K562 (cell line): ENCODE data around the gene SCN4A. TPM values are rescaled to one million over a fixed set of nuclear protein-coding genes. Genes with fewer than 3 reads are reported as not detected.
"Not testable (repeated sequence)": the region's sequence is repeated elsewhere in the genome, so short reads cannot be mapped to it uniquely, and the experiment has no call there.

Source experiments
- ATAC-seq: fragments of 200-7000 bp; cut with Tn5 transposase; 3 replicates; pipeline ENCODE4 v1.9.1; 2020; ENCODE audit warnings: moderate library complexity
- BruUV-seq: library from RNA; stranded (reverse); fragments of 400-500 nt; replicated peaks from 2 replicates; lab custom pipeline; 2021; lab: Mats Ljungman, UMichigan
- CTCF ChIA-PET: fragments of 300-600 bp; formaldehyde crosslinking; extraction: SDS; loops from one replicate; lab custom pipeline; 2021; ENCODE audit warnings: low intra/inter-chr PET ratio; lab: Yijun Ruan, JAX
- POLR2A ChIA-PET: fragments of 300-600, 350-650 bp; sonication (Branson Sonifier 250); formaldehyde crosslinking; extraction: SDS; loops from one replicate; lab custom pipeline; 2021; ENCODE audit warnings: antibody characterized with exemption, inconsistent platforms; lab: Yijun Ruan, JAX
- DNase-seq, 4 experiments: peaks; one replicate each; pipeline versions ENCODE4 v3.0.0 to v3.0.0-alpha.2; 2011 to 2018; ENCODE audit warnings: low spot score in 3 of 4, mixed read lengths in 3 of 4; ENCODE audit errors: extremely low read depth in 1 of 4
- FAIRE-seq: peaks from 2 replicates; lab custom pipeline; 2011; peaks lifted over from hg19 to GRCh38; lab: Jason Lieb, UNC
- H2AFZ ChIP-seq: 2 replicates; pipeline ENCODE4 v1.6.0; 2011; ENCODE audit warnings: low read depth, low read length, control low read depth, inconsistent platforms
- H3K27ac ChIP-seq: fragments of 200-600 bp; 3 replicates; pipeline ENCODE4 v1.8.0; 2011; ENCODE audit warnings: low read depth, mild to moderate bottlenecking, control low read depth, inconsistent platforms, low read length, moderate library complexity, mixed read lengths; ENCODE audit errors: extremely low read depth
- H3K27me3 ChIP-seq, 2 experiments: fragments of 300-600 bp in 1 of 2; 2 replicates in 1 of 2; 3 replicates in 1 of 2; pipeline versions ENCODE4 v1.6.0 to v1.8.0; 2011; ENCODE audit warnings: inconsistent platforms in 2 of 2, low read length in 2 of 2, mild to moderate bottlenecking in 1 of 2, mixed read lengths in 1 of 2, moderate library complexity in 1 of 2; ENCODE audit not compliant: control insufficient read depth in 2 of 2, insufficient read depth in 2 of 2
- H3K36me3 ChIP-seq: fragments of 300-600 bp; 3 replicates; pipeline ENCODE4 v1.8.0; 2011; ENCODE audit warnings: mild to moderate bottlenecking, low read length, inconsistent platforms; ENCODE audit not compliant: control insufficient read depth, insufficient read depth
- H3K4me1 ChIP-seq, 2 experiments: fragments of 200-600 bp in 1 of 2; replicated peaks in 1 of 2; 2 replicates in 1 of 2; 3 replicates in 1 of 2; pipeline versions ENCODE4 v1.5.1 to v1.8.0; 2011; ENCODE audit warnings: inconsistent platforms in 2 of 2, low read length in 2 of 2, mild to moderate bottlenecking in 1 of 2, mixed read lengths in 1 of 2, moderate library complexity in 1 of 2; ENCODE audit not compliant: control insufficient read depth in 2 of 2, insufficient read depth in 2 of 2
- H3K4me2 ChIP-seq: 2 replicates; pipeline ENCODE4 v1.6.1; 2011; ENCODE audit warnings: low read length, control low read depth, inconsistent platforms, mixed read lengths; ENCODE audit not compliant: insufficient read depth
- H3K4me3 ChIP-seq: fragments of 200-600 bp; sonication (generic), shearing (Covaris generic); 2 replicates; pipeline ENCODE4 v1.5.1; 2016; ENCODE audit warnings: control low read depth, inconsistent platforms
- H3K79me2 ChIP-seq: fragments of 200-600 bp; 3 replicates; pipeline ENCODE4 v1.8.0; 2011; ENCODE audit warnings: low read length, inconsistent platforms; ENCODE audit not compliant: control insufficient read depth, insufficient read depth
- H3K9ac ChIP-seq, 2 experiments: 2 replicates each; pipeline versions ENCODE4 v1.6.0 to v1.6.1; 2011; ENCODE audit warnings: low read depth in 2 of 2, low read length in 2 of 2, control low read depth in 1 of 2, inconsistent platforms in 1 of 2, mild to moderate bottlenecking in 1 of 2, mixed read lengths in 1 of 2; ENCODE audit not compliant: insufficient read depth in 1 of 2
- H3K9me1 ChIP-seq: one replicate; pipeline ENCODE4 v1.6.0; 2011; ENCODE audit warnings: inconsistent platforms, mild to moderate bottlenecking, low read length, moderate library complexity; ENCODE audit not compliant: control insufficient read depth, insufficient read depth
- H3K9me3 ChIP-seq: replicated peaks from 2 replicates; pipeline ENCODE4 v1.5.1; 2011; ENCODE audit warnings: low read depth, low read length, inconsistent platforms; ENCODE audit not compliant: control insufficient read depth, insufficient read depth
- H4K20me1 ChIP-seq: replicated peaks from 2 replicates; pipeline ENCODE4 v1.6.1; 2011; ENCODE audit warnings: low read length, inconsistent platforms, mixed read lengths; ENCODE audit not compliant: control insufficient read depth, insufficient read depth
- BACH1 ChIP-seq: fragments of 200-800 bp; sonication (Bioruptor generic); IDR thresholded peaks from 2 replicates; pipeline ENCODE4 v1.6.1; 2016; ENCODE audit warnings: missing genetic modification characterization, missing compliant biosample characterization
- BRCA1 ChIP-seq, 2 experiments: fragments of 450-650 bp in 1 of 2; sonication (generic) in 1 of 2; formaldehyde crosslinking in 1 of 2; IDR thresholded peaks; 2 replicates each; pipeline versions ENCODE4 v1.5.0 to v1.6.1; 2017 to 2020; ENCODE audit warnings: mild to moderate bottlenecking in 1 of 2, missing genetic modification reagents in 1 of 2
- CREM ChIP-seq: IDR thresholded peaks from 2 replicates; pipeline ENCODE4 v1.6.1; 2014; ENCODE audit warnings: antibody characterized with exemption, low read depth
- RBBP5 ChIP-seq: fragments of 200-600 bp; sonication (generic); IDR thresholded peaks from 2 replicates; pipeline ENCODE4 v1.6.1; 2012; ENCODE audit warnings: borderline replicate concordance, mild to moderate bottlenecking, low read length, control low read depth, inconsistent platforms; ENCODE audit not compliant: insufficient read depth, poor library complexity, severe bottlenecking
- RFX5 ChIP-seq: IDR thresholded peaks from 2 replicates; pipeline ENCODE4 v1.6.1; 2011; ENCODE audit warnings: low read depth, mild to moderate bottlenecking, improper control_type of control experiment, low read length
- WGBS: fragments of 100-300 bp; shearing (Covaris generic); methylation state at CpG from one replicate; pipeline ENCODE4 v1.1.6; 2016; ENCODE audit warnings: low coverage, mixed read lengths; ENCODE audit not compliant: insufficient coverage; ENCODE audit errors: missing lambda C conversion rate; 5-methylcytosine and 5-hydroxymethylcytosine counted together
- in situ Hi-C: fragments of 300-500 bp; cut with MboI; formaldehyde crosslinking; loops from 4 replicates; pipeline ENCODE4 v1.15.0; 2018; ENCODE audit warnings: inconsistent platforms, mixed read lengths
- intact Hi-C: fragments of 100-400 bp; cut with micrococcal nuclease; formaldehyde crosslinking; loops from 2 replicates; pipeline ENCODE4 v1.14.2; 2022
- polyA plus RNA-seq, 8 experiments: library from polyadenylated mRNA; depleted of rRNA in 4 of 8; stranded (reverse) in 5 of 8; unstranded in 3 of 8; fragments of >200 nt; fragmentation: Nextera tagmentation in 2 of 8; fragmentation: Illumina TruSeq in 1 of 8; extraction: Ambion mirVana in 2 of 8; extraction: Trizol in 1 of 8; gene quantifications; 2 replicates each; pipeline versions ENCODE4 v1.2.1 to v1.2.3, GENCODE V29; 2011 to 2014; ENCODE audit warnings: inconsistent platforms in 1 of 8, missing spikeins in 1 of 8
- total RNA-seq, 7 experiments: library from RNA; depleted of rRNA in 6 of 7; stranded (reverse); fragments of >200 nt in 6 of 7; fragmentation: Illumina TruSeq in 2 of 7; extraction: Trizol in 2 of 7; gene quantifications; 2 replicates each; pipeline versions ENCODE4 v1.2.1 to v1.2.3, GENCODE V29; 2011 to 2021; ENCODE audit warnings: low replicate concordance in 1 of 7
- TF ChIP-seq, protein P1 (sequence below), 2 experiments: IDR thresholded peaks; 2 replicates each; pipeline ENCODE4 v1.6.1; 2011; ENCODE audit warnings: borderline replicate concordance in 1 of 2, control low read depth in 1 of 2, low read depth in 1 of 2, low read length in 1 of 2, mild to moderate bottlenecking in 1 of 2, mixed read lengths in 1 of 2, moderate library complexity in 1 of 2; ENCODE audit not compliant: insufficient read depth in 1 of 2, insufficient read length in 1 of 2, poor library complexity in 1 of 2, severe bottlenecking in 1 of 2; ENCODE audit errors: extremely low read depth in 1 of 2

The SCN4A gene
- total and polyA plus RNA-seq, 9 of the 15 experiments (the other 6 are each of a cell fraction or from before 2014, with no cell fraction given), result 0.29 to 2.6 (median 1.4) TPM

DNA sequence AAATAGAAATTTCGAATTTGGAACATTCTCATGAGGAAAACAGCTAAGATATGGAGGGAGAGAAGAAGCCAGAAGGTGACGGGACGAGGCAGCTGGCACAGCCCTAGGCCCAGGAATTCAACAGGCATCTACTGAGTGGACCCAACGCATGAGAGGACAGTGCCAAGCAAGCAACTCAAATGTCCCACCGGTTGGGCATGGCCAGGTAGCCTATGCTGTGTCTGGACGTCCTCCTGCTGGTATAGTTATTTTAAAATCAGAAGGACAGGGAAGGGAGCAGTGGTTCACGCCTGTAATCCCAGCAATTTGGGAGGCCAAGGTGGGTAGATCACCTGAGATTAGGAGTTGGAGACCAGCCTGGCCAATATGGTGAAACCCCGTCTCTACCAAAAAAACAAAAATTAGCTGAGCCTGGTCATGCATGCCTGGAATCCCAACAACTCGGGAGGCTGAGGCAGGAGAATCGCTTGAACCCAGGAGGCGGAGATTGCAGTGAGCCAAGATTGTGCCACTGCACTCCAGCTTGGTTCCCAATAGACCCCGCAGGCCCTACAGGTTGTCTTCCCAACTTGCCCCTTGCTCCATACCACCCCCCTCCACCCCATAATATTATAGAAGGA, 56.0 kb downstream of the SCN4A start:
- POLR2A ChIA-PET, result no interaction called here
- Histone ChIP-seq H3K79me2 (no peaks in the 10 kb centered on the region), H3K4me2 (no peak overlapping the region), H3K9ac (no peak overlapping the region), H3K36me3 (no peaks in the 10 kb centered on the region), H3K4me1 (no peaks in the 10 kb centered on the region; a peak in 1 of 5 replicates), H3K4me3 (no peak overlapping the region)
- ATAC-seq (no peak), FAIRE-seq (no peak)
- in situ Hi-C loops, result loop anchor here (10.0 kb wide), 2 partner anchors 108 to 368 kb away; partner anchors contain the start of gene ICAM2
- TF ChIP-seq BACH1 (tag) (no peak), RFX5 (no peak), BRCA1 (IDR thresholded peaks at IDR 0.05) (peak; percentile 100), BRCA1 (CRISPR knock-in tag; IDR thresholded peaks at IDR 0.05) (no peak), RBBP5 (peak; percentile 47), CREM (peak; percentile 33; the same call in 1 of the 2 replicates)
- TF ChIP-seq, protein P1, sequence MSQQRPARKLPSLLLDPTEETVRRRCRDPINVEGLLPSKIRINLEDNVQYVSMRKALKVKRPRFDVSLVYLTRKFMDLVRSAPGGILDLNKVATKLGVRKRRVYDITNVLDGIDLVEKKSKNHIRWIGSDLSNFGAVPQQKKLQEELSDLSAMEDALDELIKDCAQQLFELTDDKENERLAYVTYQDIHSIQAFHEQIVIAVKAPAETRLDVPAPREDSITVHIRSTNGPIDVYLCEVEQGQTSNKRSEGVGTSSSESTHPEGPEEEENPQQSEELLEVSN (IDR thresholded peaks at IDR 0.05; ENCODE audit: borderline replicate concordance in 1 of 2, extremely low read depth in 1 of 2, insufficient read depth in 1 of 2, insufficient read length in 1 of 2, low read depth in 1 of 2, low read length in 1 of 2, poor library complexity in 1 of 2, severe bottlenecking in 1 of 2), result no peak
- TF ChIP-seq, all 486 proteins: peak for 3
- intact Hi-C loops, result loop anchor here (5.0 to 10.0 kb wide), 2 partner anchors 216 to 368 kb away; partner anchors contain the start of gene ERN1
- DNase-seq, result no peak
- no peak overlapping the region for H2AFZ ChIP-seq
- CTCF ChIA-PET, result no interaction called here
- H3K9me3 ChIP-seq, result no peaks in the 10 kb centered on the region
- WGBS, result 4% methylated on average over 11 of the region's 12 CpGs
- H3K27ac ChIP-seq, result no peak overlapping the region
- no peaks in the 10 kb centered on the region for H3K9me1 ChIP-seq
- peaks cover 3 to 34% of the 10 kb centered on the region in 2 experiments; a peak in 4 of 5 replicates for H3K27me3 ChIP-seq
- no peaks in the 10 kb centered on the region for H4K20me1 ChIP-seq
- BruUV-seq, result no TSS peak

DNA sequence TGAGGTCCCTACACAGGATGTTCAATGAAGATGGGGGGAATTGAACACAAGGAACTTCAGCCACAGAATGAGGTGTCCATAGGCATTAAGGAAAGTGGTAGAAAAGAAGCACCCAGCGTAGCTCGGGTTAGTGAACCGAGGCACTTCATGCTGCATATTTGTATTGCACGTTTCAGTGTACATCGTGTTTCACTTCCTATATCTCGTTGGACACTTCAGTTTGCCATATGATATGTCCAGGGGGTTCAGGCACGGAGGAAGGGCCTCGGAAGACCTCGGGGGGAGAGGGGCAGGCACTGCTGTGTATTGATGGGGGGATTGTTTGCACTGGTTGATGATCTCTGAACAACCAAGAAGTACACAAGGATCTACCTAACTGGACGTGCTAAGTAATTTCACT, 57.0 kb downstream of the SCN4A start:
- H3K4me3 ChIP-seq, DNase-seq, CTCF ChIA-PET, H3K4me1 ChIP-seq, H3K9me3 ChIP-seq, H4K20me1 ChIP-seq, H3K27ac ChIP-seq, BruUV-seq, H3K36me3 ChIP-seq, POLR2A ChIA-PET, H3K9ac ChIP-seq, H3K4me2 ChIP-seq, FAIRE-seq, H3K9me1 ChIP-seq, H3K79me2 ChIP-seq, H2AFZ ChIP-seq, ATAC-seq: not testable (repeated sequence)
- intact Hi-C loops, result loop anchor here (5.0 to 10.0 kb wide), 2 partner anchors 217 to 369 kb away; partner anchors contain the start of gene ERN1
- H3K27me3 ChIP-seq, result peaks cover 6 to 41% of the 10 kb centered on the region in 2 experiments; a peak in 4 of 5 replicates
- WGBS, result under 1% methylated on average over 10 of the region's 10 CpGs
- in situ Hi-C loops, result loop anchor here (10.0 kb wide), 2 partner anchors 109 to 369 kb away; partner anchors contain the start of gene ICAM2
